GM10847 (cell line): ENCODE data around the gene PCA3.

Experiments
- POLR2A ChIP-seq: IDR thresholded peaks from 2 replicates; pipeline ENCODE4 v1.6.1; 2011; ENCODE audit not compliant: insufficient read length; ENCODE audit errors: extremely low read depth

PCA3 gene

GRCh38 chr9:76764138-76764537, at the start of gene PCA3:
TSS of gene PCA3 (plus strand) at chr9:76764438.
- TF ChIP-seq POLR2A, result no peak

DNA sequence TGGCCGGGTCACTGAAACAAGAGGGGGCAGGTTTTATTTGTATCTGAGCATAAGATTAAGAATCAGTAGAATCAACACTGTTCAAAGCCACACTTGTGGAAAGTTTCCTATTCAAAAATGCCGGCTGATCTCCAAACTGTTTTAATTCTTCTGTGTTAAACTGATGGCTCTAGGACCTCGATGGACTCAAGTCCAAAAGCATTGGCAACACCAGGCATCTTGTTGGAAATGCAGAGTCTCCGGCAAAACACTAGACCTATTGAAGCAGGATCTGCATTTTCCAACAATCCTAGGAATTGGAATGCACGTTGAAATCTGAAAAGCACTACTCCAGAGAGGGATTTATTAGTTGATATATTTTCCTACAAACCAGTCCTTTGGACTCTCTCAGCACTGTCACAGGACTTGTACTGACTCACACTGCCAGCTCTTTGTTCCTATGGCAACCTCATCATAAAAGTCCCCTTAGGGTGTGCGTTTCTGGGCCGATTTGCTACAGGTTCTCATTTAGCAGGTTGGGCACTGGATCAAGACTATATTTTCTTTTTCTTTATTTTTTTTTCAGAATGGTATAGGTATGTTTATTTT, 48.1 kb upstream of the PCA3 start:
- TF ChIP-seq POLR2A, result no peak

GRCh38 chr9:76717176-76717575, 47.1 kb upstream of the PCA3 start:
- TF ChIP-seq POLR2A, result no peak

DNA sequence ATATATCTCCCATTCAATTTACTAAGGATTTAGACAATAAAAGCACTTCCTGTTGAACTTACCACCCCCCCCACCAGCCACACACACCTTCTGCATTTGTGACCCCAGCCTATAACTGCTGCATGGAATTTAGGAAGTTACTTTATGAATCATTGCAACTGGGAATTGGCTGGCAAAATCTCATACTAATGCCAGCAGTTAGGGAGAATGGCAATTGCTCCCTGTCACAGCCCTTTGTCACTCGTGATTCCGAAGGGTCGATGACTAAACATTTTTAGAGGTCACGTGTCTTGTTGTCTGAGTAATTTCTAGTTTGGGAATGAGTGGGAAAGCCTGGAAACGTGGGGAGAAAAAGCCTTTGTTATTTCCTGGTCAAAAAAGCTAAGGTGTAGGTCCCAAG, 46.6 kb upstream of the PCA3 start:
- TF ChIP-seq POLR2A, result no peak

GRCh38 chr9:76718166-76718565, 46.1 kb upstream of the PCA3 start:
- no peak for TF ChIP-seq POLR2A

- no peak for TF ChIP-seq POLR2A
These were observed 44.0 kb upstream of the PCA3 start for GRCh38 chr9:76720245-76720644.

- no peak for TF ChIP-seq POLR2A
These were observed 39.2 kb upstream of the PCA3 start for GRCh38 chr9:76725011-76725546.

- no peak for TF ChIP-seq POLR2A
These were observed 38.4 kb upstream of the PCA3 start for GRCh38 chr9:76725885-76726284.

DNA sequence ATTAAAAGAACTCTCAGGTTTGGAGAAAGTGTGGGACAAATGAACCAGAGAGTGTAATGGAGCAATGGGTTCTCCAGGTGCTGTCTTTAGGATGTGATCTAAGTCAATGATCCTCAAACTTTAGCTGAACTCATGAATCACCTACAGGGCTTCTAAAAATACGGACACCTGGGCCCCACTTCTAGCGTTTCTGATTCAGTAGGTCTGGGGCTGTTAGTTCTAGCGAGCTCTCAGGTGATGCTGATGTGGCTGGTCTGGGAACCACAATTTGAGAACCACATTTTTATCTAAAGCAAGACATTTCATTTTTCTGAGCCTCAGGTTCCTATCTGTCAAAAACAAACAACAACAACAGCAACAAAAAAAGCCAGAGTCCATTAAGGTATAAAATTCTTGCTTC, 35.1 kb upstream of the PCA3 start:
- TF ChIP-seq POLR2A, result no peak

- no peak for TF ChIP-seq POLR2A
These were observed 34.1 kb upstream of the PCA3 start for GRCh38 chr9:76729980-76730737.

- TF ChIP-seq POLR2A, result no peak
These were observed 33.4 kb upstream of the PCA3 start for GRCh38 chr9:76730801-76731200.

DNA sequence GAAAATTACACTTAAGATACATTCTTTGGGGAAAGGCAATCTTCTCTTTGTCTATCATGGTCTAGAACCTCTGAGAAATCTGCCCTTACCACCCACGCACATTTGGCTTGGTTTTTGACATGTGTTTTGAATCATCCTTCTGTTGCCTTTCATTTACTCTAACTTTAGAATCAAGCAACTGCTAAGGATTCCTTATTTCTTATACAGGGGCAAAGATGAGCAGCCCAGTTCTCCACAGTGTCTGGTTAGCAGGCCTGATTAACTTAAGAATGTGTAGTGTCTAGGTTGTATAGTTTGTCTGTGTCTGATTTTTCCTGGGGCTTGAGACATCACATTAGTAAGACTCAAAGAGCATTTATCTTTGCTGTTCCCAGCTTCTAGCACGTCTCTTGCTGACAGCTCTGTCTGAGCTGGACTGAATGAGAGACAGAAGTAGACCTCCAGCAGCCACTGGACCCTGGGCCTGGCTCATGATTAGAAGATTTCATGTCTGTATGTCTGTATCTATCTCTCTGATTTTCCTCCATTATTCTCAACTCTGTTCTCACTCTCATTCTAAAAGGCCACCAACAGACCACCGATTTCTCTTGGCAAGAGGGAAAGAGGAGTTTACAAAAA, 31.8 kb upstream of the PCA3 start:
- no peak for TF ChIP-seq POLR2A

- no peak for TF ChIP-seq POLR2A
These were observed 31.1 kb upstream of the PCA3 start for GRCh38 chr9:76733096-76733495.

DNA sequence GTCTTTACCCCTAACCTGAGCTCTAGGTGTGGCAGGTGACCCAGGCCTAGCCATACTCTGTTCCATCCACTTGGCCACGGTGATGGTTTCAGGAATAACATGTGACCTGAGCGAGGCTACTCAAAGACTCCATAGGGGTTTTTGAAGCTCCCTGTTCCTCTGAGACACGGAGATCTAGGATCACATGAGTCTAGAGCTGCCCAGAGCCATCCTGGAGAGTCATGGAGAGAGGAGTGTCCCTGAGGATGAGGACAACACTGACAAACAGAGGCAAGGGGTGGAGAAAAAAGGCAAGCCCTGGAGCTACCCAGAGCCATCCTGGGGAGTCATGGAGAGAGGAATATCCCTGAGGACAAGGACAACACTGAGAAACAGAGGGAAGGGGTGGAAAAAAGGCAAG, 29.5 kb upstream of the PCA3 start:
- no peak for TF ChIP-seq POLR2A

DNA sequence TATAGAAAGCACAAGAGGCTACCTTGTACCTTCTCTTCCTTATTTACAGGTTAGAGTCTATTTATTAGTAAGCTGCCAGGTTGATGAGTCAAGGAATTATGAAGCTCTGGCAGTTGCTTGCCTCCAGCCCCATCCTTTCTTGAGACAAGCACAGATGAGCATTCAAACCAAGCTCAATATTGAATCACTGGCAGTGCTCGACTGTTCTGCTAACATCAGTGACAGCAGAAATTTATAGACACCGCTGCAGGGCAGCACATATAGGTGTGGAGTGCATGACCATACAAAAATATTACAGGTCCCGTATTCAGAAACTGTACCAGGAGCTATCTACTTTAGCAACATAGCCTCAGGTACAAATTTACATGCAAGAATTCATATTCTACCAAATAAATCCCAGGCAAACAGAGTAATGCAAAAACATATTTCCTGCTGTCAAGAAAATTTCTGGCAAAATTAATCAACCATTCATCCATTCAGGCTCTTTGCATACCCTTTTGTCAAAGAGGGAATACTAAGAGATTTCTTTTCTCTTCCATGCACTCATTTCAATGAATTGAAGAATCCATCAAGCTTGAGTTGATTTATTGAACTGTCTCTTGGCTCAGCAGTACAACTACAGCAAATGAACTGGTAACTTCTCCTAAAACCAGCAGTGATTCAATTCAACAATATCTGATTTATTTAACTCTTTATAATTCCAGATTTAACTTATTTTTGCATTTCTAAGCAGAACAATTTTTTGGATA, 26.9 kb upstream of the PCA3 start:
- no peak for TF ChIP-seq POLR2A
